ENCODE measurements around the gene MACROD2. TPM values are rescaled to one million over a fixed set of nuclear protein-coding genes. Genes with fewer than 3 reads are reported as not detected.

MACROD2 gene
- polyA plus RNA-seq, 2 of the 4 experiments (the other 2 are of a cell fraction) = 0.96 to 1.3 TPM

GRCh38 chr20:14148042-14148441, 152.7 kb downstream of the MACROD2 start:
- WGBS (ENCODE audit: missing lambda C conversion rate) = 47% methylated on average over 1 of the region's 1 CpG
- POLR2A ChIA-PET = no interaction called here
- no peak overlapping the region for H3K4me2 ChIP-seq

GRCh38 chr20:14155361-14155760, 160.0 kb downstream of the MACROD2 start:
- Histone ChIP-seq H3K9me3 (no peaks in the 10 kb centered on the region; the same call in 2 of the 3 replicates), H3K27ac (no peak overlapping the region), H3K4me3 (no peak overlapping the region), H3K4me2 (no peak overlapping the region), H3K4me1 (no peaks in the 10 kb centered on the region)
- peak; percentile 23 for FAIRE-seq
- no peak for ATAC-seq
- ChIA-PET CTCF (interaction anchor here (0.9 to 1.2 kb wide), 2 partner anchors 13 to 30 kb away, joined by 3 to 4 read pairs; no protein-coding TSS in a partner anchor), POLR2A (no interaction called here)
- DNase-seq (ENCODE audit: low read depth in 1 of 2, low spot score in 1 of 2) = no peak
- TF ChIP-seq MYC (IDR thresholded peaks at IDR 0.05; ENCODE audit: borderline replicate concordance, low read length) (no peak), ZSCAN20 (CRISPR knock-in tag; IDR thresholded peaks at IDR 0.05) (no peak), TP53 (CRISPR knock-in tag; IDR thresholded peaks at IDR 0.05) (no peak), JUNB (IDR thresholded peaks at IDR 0.05) (no peak), GATA3 (IDR thresholded peaks at IDR 0.05; ENCODE audit: borderline replicate concordance) (no peak), ATOH8 (CRISPR knock-in tag; IDR thresholded peaks at IDR 0.05; ENCODE audit: low read depth) (no peak), E2F6 (IDR thresholded peaks at IDR 0.05; ENCODE audit: borderline replicate concordance, low read depth) (no peak), CBX8 (IDR thresholded peaks at IDR 0.05) (no peak), NR3C1 (IDR thresholded peaks at IDR 0.05) (no peak), CBX2 (IDR thresholded peaks at IDR 0.05; ENCODE audit: borderline replicate concordance, low read depth) (no peak), MAFK (IDR thresholded peaks at IDR 0.05; ENCODE audit: partially characterized antibody) (no peak)
- 40% methylated on average over 2 of the region's 2 CpGs for WGBS (ENCODE audit: missing lambda C conversion rate)

More at GRCh38 chr20:14148042-14148441, 152.7 kb downstream of the MACROD2 start:
- CTCF ChIA-PET = no interaction called here
- peaks cover 8% of the 10 kb centered on the region; the same call in 2 of the 3 replicates for H3K4me1 ChIP-seq
- no peak for TF ChIP-seq RFX5 (IDR thresholded peaks at IDR 0.05)
- no peak for TF ChIP-seq JUNB (IDR thresholded peaks at IDR 0.05)
- no peak for TF ChIP-seq MAX (IDR thresholded peaks at IDR 0.05)
- no peak for TF ChIP-seq PHF8 (IDR thresholded peaks at IDR 0.05; ENCODE audit: borderline replicate concordance, low read depth)
- TF ChIP-seq SMC3 (IDR thresholded peaks at IDR 0.05) = no peak
- TF ChIP-seq HOXA7 (CRISPR knock-in tag; IDR thresholded peaks at IDR 0.05) = no peak
- no peaks in the 10 kb centered on the region for H3K9me3 ChIP-seq
- ATAC-seq = no peak
- no peak overlapping the region for H3K27ac ChIP-seq
- peak; percentile 89 for FAIRE-seq
- H3K4me3 ChIP-seq = no peak overlapping the region
- no peak for DNase-seq (ENCODE audit: low read depth in 1 of 2, low spot score in 1 of 2)

- Histone ChIP-seq H3K4me2 (no peak overlapping the region), H3K4me1 (no peaks in the 10 kb centered on the region), H3K9me3 (peaks cover 13% of the 10 kb centered on the region; the same call in 2 of the 3 replicates), H3K4me3 (no peak overlapping the region), H3K27ac (no peak overlapping the region)
- FAIRE-seq (peak; percentile 36), ATAC-seq (no peak), DNase-seq (ENCODE audit: low read depth in 1 of 2, low spot score in 1 of 2) (no peak)
- TF ChIP-seq RCOR1 (IDR thresholded peaks at IDR 0.05; ENCODE audit: low read depth, low read length) (no peak), SMC3 (IDR thresholded peaks at IDR 0.05) (no peak), MAFK (IDR thresholded peaks at IDR 0.05; ENCODE audit: partially characterized antibody) (peak; percentile 91)
- 60% methylated on average over 4 of the region's 4 CpGs for WGBS (ENCODE audit: missing lambda C conversion rate)
- ChIA-PET CTCF (interaction anchor here (0.7 kb wide), 1 partner anchor 11 kb away, joined by 5 read pairs; no protein-coding TSS in a partner anchor), POLR2A (no interaction called here)
These were observed 183.2 kb downstream of the MACROD2 start for GRCh38 chr20:14178528-14178927.

- CTCF ChIA-PET = no interaction called here
- DNase-seq (ENCODE audit: low read depth in 1 of 2, low spot score in 1 of 2) = no peak
- POLR2A ChIA-PET = no interaction called here
- peaks cover 13% of the 10 kb centered on the region; the same call in 2 of the 3 replicates for H3K9me3 ChIP-seq
- FAIRE-seq = no peak
- no peaks in the 10 kb centered on the region for H3K4me1 ChIP-seq
- ATAC-seq = no peak
- no peak overlapping the region for H3K4me2 ChIP-seq
- TF ChIP-seq RNF2 (IDR thresholded peaks at IDR 0.05; ENCODE audit: borderline replicate concordance, low read depth) = no peak
- no peak for TF ChIP-seq ELK1 (IDR thresholded peaks at IDR 0.05; ENCODE audit: low read depth, low read length)
- no peak for TF ChIP-seq SREBF2 (IDR thresholded peaks at IDR 0.05)
- TF ChIP-seq KDM5A (IDR thresholded peaks at IDR 0.05) = no peak
- no peak for TF ChIP-seq TFCP2L1 (CRISPR knock-in tag; IDR thresholded peaks at IDR 0.05)
- TF ChIP-seq KDM1A (IDR thresholded peaks at IDR 0.05; ENCODE audit: low read depth) = no peak
- TF ChIP-seq HOXA7 (CRISPR knock-in tag; IDR thresholded peaks at IDR 0.05) = no peak
- no peak for TF ChIP-seq TP53 (CRISPR knock-in tag; IDR thresholded peaks at IDR 0.05)
- no peak for TF ChIP-seq RARB (CRISPR knock-in tag; IDR thresholded peaks at IDR 0.05)
- TF ChIP-seq CBX8 (IDR thresholded peaks at IDR 0.05) = no peak
- no peak for TF ChIP-seq ATOH8 (CRISPR knock-in tag; IDR thresholded peaks at IDR 0.05; ENCODE audit: low read depth)
- H3K27ac ChIP-seq = no peak overlapping the region
- no peak overlapping the region for H3K4me3 ChIP-seq
These were observed 183.6 kb downstream of the MACROD2 start for GRCh38 chr20:14178952-14179351.

All from A549 (cell line).